Stomach smooth muscle (tissue), 2 donors: ENCODE data around the gene PRKG2.

Source experiments
- H3K27ac ChIP-seq: one replicate; pipeline ENCODE4 v1.7.0; 2013; ENCODE audit warnings: mild to moderate bottlenecking, low read length, inconsistent platforms
- H3K27me3 ChIP-seq, 2 donors: one replicate each; pipeline ENCODE4 v1.7.0; 2013; ENCODE audit warnings: low read length in 2 of 2; ENCODE audit not compliant: insufficient read depth in 2 of 2, control insufficient read depth in 1 of 2
- H3K36me3 ChIP-seq, 2 donors: one replicate each; pipeline ENCODE4 v1.7.0; 2013; ENCODE audit warnings: low read length in 2 of 2; ENCODE audit not compliant: control insufficient read depth in 2 of 2, insufficient read depth in 2 of 2
- H3K4me1 ChIP-seq: one replicate; pipeline ENCODE4 v1.7.0; 2013; ENCODE audit warnings: low read length; ENCODE audit not compliant: control insufficient read depth, insufficient read depth
- H3K4me3 ChIP-seq, 2 donors: one replicate each; pipeline ENCODE4 v1.7.0; 2013; ENCODE audit warnings: low read length in 2 of 2
- H3K9ac ChIP-seq, 2 donors: one replicate each; pipeline ENCODE4 v1.7.0; 2013; ENCODE audit warnings: low read length in 2 of 2, mild to moderate bottlenecking in 1 of 2
- H3K9me3 ChIP-seq, 2 donors: one replicate each; pipeline ENCODE4 v1.7.0; 2013; ENCODE audit warnings: low read length in 2 of 2; ENCODE audit not compliant: control insufficient read depth in 2 of 2
- donor health status: healthy.
- donor health status: Pancreatic carcinoma.

Gene PRKG2

GRCh38 chr4:81136161-81136905 lies 78.7 kb downstream of the PRKG2 start:
- H3K9me3 ChIP-seq, result no peaks in the 10 kb centered on the region

GRCh38 chr4:81135501-81135900 lies 79.5 kb downstream of the PRKG2 start:
- no peak overlapping the region for H3K9ac ChIP-seq
- no peaks in the 10 kb centered on the region for H3K4me1 ChIP-seq
- no peaks in the 10 kb centered on the region for H3K27me3 ChIP-seq
- H3K9me3 ChIP-seq, result no peaks in the 10 kb centered on the region
- H3K36me3 ChIP-seq, result no peaks in the 10 kb centered on the region
- no peak overlapping the region for H3K4me3 ChIP-seq
- H3K27ac ChIP-seq, result no peak overlapping the region

More at GRCh38 chr4:81136161-81136905, 78.7 kb downstream of the PRKG2 start:
- Histone ChIP-seq H3K4me1 (no peaks in the 10 kb centered on the region), H3K9ac (no peak overlapping the region), H3K36me3 (no peaks in the 10 kb centered on the region), H3K27ac (no peak overlapping the region), H3K27me3 (no peaks in the 10 kb centered on the region), H3K4me3 (no peak overlapping the region)

- Histone ChIP-seq H3K36me3 (no peaks in the 10 kb centered on the region), H3K9me3 (no peaks in the 10 kb centered on the region), H3K9ac (no peak overlapping the region), H3K4me1 (no peaks in the 10 kb centered on the region), H3K27me3 (no peaks in the 10 kb centered on the region), H3K27ac (no peak overlapping the region), H3K4me3 (no peak overlapping the region)
These were observed 83.5 kb downstream of the PRKG2 start for GRCh38 chr4:81131563-81131962.

GRCh38 chr4:81131066-81131465 lies 84.0 kb downstream of the PRKG2 start:
- Histone ChIP-seq H3K36me3 (no peaks in the 10 kb centered on the region), H3K4me3 (no peak overlapping the region), H3K27ac (no peak overlapping the region), H3K9me3 (no peaks in the 10 kb centered on the region), H3K9ac (no peak overlapping the region), H3K27me3 (no peaks in the 10 kb centered on the region), H3K4me1 (no peaks in the 10 kb centered on the region)

- Histone ChIP-seq H3K9ac (no peak overlapping the region), H3K4me1 (no peaks in the 10 kb centered on the region)
These were observed 84.5 kb downstream of the PRKG2 start for GRCh38 chr4:81130569-81130968.

GRCh38 chr4:81120055-81120454 lies 95.0 kb downstream of the PRKG2 start:
- Histone ChIP-seq H3K9me3 (no peaks in the 10 kb centered on the region), H3K36me3 (no peaks in the 10 kb centered on the region), H3K9ac (no peak overlapping the region), H3K4me3 (no peak overlapping the region), H3K27me3 (no peaks in the 10 kb centered on the region), H3K27ac (no peak overlapping the region), H3K4me1 (no peaks in the 10 kb centered on the region)

More at GRCh38 chr4:81130569-81130968, 84.5 kb downstream of the PRKG2 start:
- Histone ChIP-seq H3K27me3 (no peaks in the 10 kb centered on the region), H3K9me3 (no peaks in the 10 kb centered on the region), H3K36me3 (no peaks in the 10 kb centered on the region), H3K4me3 (no peak overlapping the region), H3K27ac (no peak overlapping the region)

- no peak overlapping the region for H3K27ac ChIP-seq
- H3K4me3 ChIP-seq, result no peak overlapping the region
- no peaks in the 10 kb centered on the region for H3K27me3 ChIP-seq
- H3K4me1 ChIP-seq, result no peaks in the 10 kb centered on the region
- H3K9ac ChIP-seq, result no peak overlapping the region
- no peaks in the 10 kb centered on the region for H3K9me3 ChIP-seq
- no peaks in the 10 kb centered on the region for H3K36me3 ChIP-seq
These were observed 96.9 kb downstream of the PRKG2 start for GRCh38 chr4:81118086-81118485.

GRCh38 chr4:81116566-81116965 lies 98.5 kb downstream of the PRKG2 start:
- H3K27me3 ChIP-seq, result no peaks in the 10 kb centered on the region
- H3K4me1 ChIP-seq, result no peaks in the 10 kb centered on the region
- H3K27ac ChIP-seq, result no peak overlapping the region
- no peaks in the 10 kb centered on the region for H3K9me3 ChIP-seq
- H3K36me3 ChIP-seq, result no peaks in the 10 kb centered on the region
- H3K4me3 ChIP-seq, result no peak overlapping the region
- no peak overlapping the region for H3K9ac ChIP-seq

- H3K27ac ChIP-seq, result no peak overlapping the region
- no peaks in the 10 kb centered on the region for H3K9me3 ChIP-seq
- no peaks in the 10 kb centered on the region for H3K36me3 ChIP-seq
- no peaks in the 10 kb centered on the region for H3K27me3 ChIP-seq
- H3K9ac ChIP-seq, result no peak overlapping the region
- no peaks in the 10 kb centered on the region for H3K4me1 ChIP-seq
- H3K4me3 ChIP-seq, result no peak overlapping the region
These were observed 102.0 kb downstream of the PRKG2 start for GRCh38 chr4:81113024-81113423.

- Histone ChIP-seq H3K27me3 (no peaks in the 10 kb centered on the region), H3K36me3 (no peaks in the 10 kb centered on the region), H3K4me1 (no peaks in the 10 kb centered on the region), H3K9ac (no peak overlapping the region), H3K27ac (no peak overlapping the region), H3K4me3 (no peak overlapping the region), H3K9me3 (no peaks in the 10 kb centered on the region)
These were observed 105.7 kb downstream of the PRKG2 start for GRCh38 chr4:81109356-81109755.

GRCh38 chr4:81106150-81106549 lies 108.9 kb downstream of the PRKG2 start:
- Histone ChIP-seq H3K4me1 (no peaks in the 10 kb centered on the region), H3K4me3 (no peak overlapping the region), H3K27ac (no peak overlapping the region), H3K36me3 (no peaks in the 10 kb centered on the region), H3K9ac (no peak overlapping the region), H3K27me3 (no peaks in the 10 kb centered on the region), H3K9me3 (no peaks in the 10 kb centered on the region)
